Measurements from ENCODE around the gene DENND10. TPM values are rescaled to one million over a fixed set of nuclear protein-coding genes. Genes with fewer than 3 reads are reported as not detected.

DENND10 gene
- total RNA-seq, result 10 to 100 TPM; 37.0 to 39.0 TPM

GRCh38 chr10:119103903-119104653 is at the start of gene DENND10:
DENND10 (plus strand) TSS chr10:119104113; CDS start chr10:119104143, 30 bp downstream.

GRCh38 chr10:119080521-119081259 is 23.2 kb upstream of the DENND10 start, which contains the start of gene EIF3A:
EIF3A (minus strand) TSS chr10:119080817; CDS start chr10:119080676, 141 bp downstream.

GRCh38 chr10:119165171-119166117 is 61.5 kb downstream of the DENND10 start, which contains the start of gene SFXN4:
SFXN4 (minus strand) TSS chr10:119165714; CDS start chr10:119165647, 67 bp downstream.

GRCh38 chr10:119178372-119179119 is 74.6 kb downstream of the DENND10 start, which contains the start of gene PRDX3:
PRDX3 (minus strand) TSS chr10:119178812; CDS start chr10:119178790, 22 bp downstream.

Other genes starting within 250 kb of the DENND10 start
- under 1 TPM; 0.55 to 0.73 TPM for gene NANOS1, start 74.4 kb upstream of the DENND10 start, total RNA-seq
- 100 to 1,000 TPM; 125 to 127 TPM for gene EIF3A, start 23.3 kb upstream of the DENND10 start, total RNA-seq
- 10 to 100 TPM; 23.6 to 25.7 TPM for gene SFXN4, start 61.6 kb downstream of the DENND10 start, total RNA-seq
- gene PRDX3, start 74.7 kb downstream of the DENND10 start, total RNA-seq, result 10 to 100 TPM; 88.1 to 89.7 TPM
- gene GRK5, start 103.5 kb downstream of the DENND10 start, total RNA-seq, result 10 to 100 TPM; 27.8 to 31.5 TPM

All from activated naive CD4-positive, alpha-beta T cell treated with anti-CD3 and anti-CD28 coated beads, Interleukin-2, amount 10 ng/mL, durations not matched to agents 5 hours and 36 hours (primary cell).